Keratinocyte (primary cell): ENCODE results near the gene NDUFA3. TPM values are rescaled to one million over a fixed set of nuclear protein-coding genes. Genes with fewer than 3 reads are reported as not detected.

Experiments
- DNase-seq: peaks from one replicate; pipeline ENCODE4 v3.0.0-alpha.2; 2011; ENCODE audit warnings: low read depth, missing footprints, low spot score
- FAIRE-seq: peaks from 2 replicates; lab custom pipeline; 2011; peaks lifted over from hg19 to GRCh38; lab: Jason Lieb, UNC
- H2AFZ ChIP-seq: 2 replicates; pipeline ENCODE4 v1.6.0; 2012; ENCODE audit warnings: low read length, control low read depth, inconsistent platforms; ENCODE audit not compliant: control insufficient read depth
- H3K27ac ChIP-seq: 2 replicates; pipeline ENCODE4 v1.5.1; 2011; ENCODE audit warnings: low read length; ENCODE audit not compliant: control insufficient read depth, insufficient read depth
- H3K27me3 ChIP-seq: 3 replicates; pipeline ENCODE4 v1.6.0; 2011; ENCODE audit warnings: low read length; ENCODE audit not compliant: control insufficient read depth, insufficient read depth; ENCODE audit errors: extremely low read depth
- H3K36me3 ChIP-seq, 2 experiments: 2 replicates in 1 of 2; 3 replicates in 1 of 2; pipeline ENCODE4 v1.5.1; 2011; ENCODE audit warnings: low read length in 2 of 2, mild to moderate bottlenecking in 1 of 2; ENCODE audit not compliant: control insufficient read depth in 2 of 2, insufficient read depth in 2 of 2; ENCODE audit errors: extremely low read depth in 1 of 2
- H3K4me1 ChIP-seq: 3 replicates; pipeline ENCODE4 v1.5.1; 2011; ENCODE audit warnings: low read length; ENCODE audit not compliant: control insufficient read depth, insufficient read depth; ENCODE audit errors: extremely low read depth
- H3K4me2 ChIP-seq: 3 replicates; pipeline ENCODE4 v1.6.0; 2011; ENCODE audit warnings: low read depth, low read length; ENCODE audit not compliant: control insufficient read depth, insufficient read depth; ENCODE audit errors: extremely low read depth
- H3K4me3 ChIP-seq, 3 experiments: fragments of 200-600 bp in 1 of 3; sonication (generic) in 1 of 3; 2 replicates in 2 of 3; 3 replicates in 1 of 3; pipeline ENCODE4 v1.5.1; 2011 to 2016; ENCODE audit warnings: low read length in 3 of 3, mild to moderate bottlenecking in 3 of 3, control low read depth in 2 of 3, inconsistent platforms in 1 of 3, low read depth in 1 of 3, mixed read lengths in 1 of 3, mixed run types in 1 of 3, moderate library complexity in 1 of 3; ENCODE audit not compliant: control insufficient read depth in 2 of 3, insufficient read depth in 2 of 3; ENCODE audit errors: extremely low read depth in 1 of 3
- H3K79me2 ChIP-seq: 2 replicates; pipeline ENCODE4 v1.6.0; 2012; ENCODE audit warnings: low read length; ENCODE audit not compliant: control insufficient read depth, insufficient read depth
- H3K9ac ChIP-seq: 3 replicates; pipeline ENCODE4 v1.6.0; 2011; ENCODE audit warnings: low read length; ENCODE audit not compliant: control insufficient read depth, insufficient read depth; ENCODE audit errors: extremely low read depth
- H3K9me1 ChIP-seq: 3 replicates; pipeline ENCODE4 v1.6.0; 2011; ENCODE audit warnings: low read length; ENCODE audit not compliant: control insufficient read depth, insufficient read depth; ENCODE audit errors: extremely low read depth
- H3K9me3 ChIP-seq: 2 replicates; pipeline ENCODE4 v1.5.1; 2012; ENCODE audit warnings: low read depth, low read length; ENCODE audit not compliant: control insufficient read depth
- H4K20me1 ChIP-seq: 3 replicates; pipeline ENCODE4 v1.6.0; 2011; ENCODE audit warnings: low read length; ENCODE audit not compliant: control insufficient read depth, insufficient read depth; ENCODE audit errors: extremely low read depth
- CTCF ChIP-seq, 3 experiments: IDR thresholded peaks in 1 of 3; conservative IDR thresholded peaks in 1 of 3; optimal IDR thresholded peaks in 1 of 3; 2 replicates in 2 of 3; 3 replicates in 1 of 3; pipeline versions ENCODE3 to v1.5.1; 2011; ENCODE audit warnings: low read length in 3 of 3, mild to moderate bottlenecking in 3 of 3, moderate library complexity in 2 of 3, control low read depth in 1 of 3, inconsistent platforms in 1 of 3; ENCODE audit not compliant: insufficient read depth in 2 of 3; ENCODE audit errors: extremely low read depth in 1 of 3
- EZH2 ChIP-seq: IDR thresholded peaks from one replicate; pipeline ENCODE4 v1.6.1; 2012; ENCODE audit warnings: inconsistent platforms, mild to moderate bottlenecking, low read length, moderate library complexity
- dilution Hi-C: fragments of 300-500 bp; cut with MboI; formaldehyde crosslinking; loops from one replicate; pipeline ENCODE4 v1.7.0; 2020; ENCODE audit warnings: low sequenced_read_pairs; ENCODE audit not compliant: extremely low pct_ligation_motif_present
- polyA plus RNA-seq, 5 experiments: library from polyadenylated mRNA; depleted of rRNA in 3 of 5; stranded (reverse) in 3 of 5; stranded (forward) in 1 of 5; unstranded in 1 of 5; fragments of >200 nt; gene quantifications; 1 replicate in 1 of 5; 2 replicates in 3 of 5; 3 replicates in 1 of 5; pipeline versions ENCODE4 v1.2.1 to v1.2.3, GENCODE V29; 2011 to 2012; ENCODE audit warnings: missing spikeins in 2 of 5, low read depth in 1 of 5, low replicate concordance in 1 of 5

Gene NDUFA3
- polyA plus RNA-seq, 1 donor (not counting 4 experiments of a cell fraction or from before 2014, with no cell fraction given), result 41.9 TPM

GRCh38 chr19:54149021-54149812 is 46.6 kb downstream of the NDUFA3 start:
- TF ChIP-seq CTCF (optimal IDR thresholded peaks at IDR 0.05 in 1 of 3, IDR thresholded peaks at IDR 0.05 in 1 of 3, conservative IDR thresholded peaks at IDR 0.05 in 1 of 3; ENCODE audit: extremely low read depth in 1 of 3, insufficient read depth in 2 of 3, low read length in 3 of 3), result no peak
- no peak for TF ChIP-seq EZH2
- no peak overlapping the region for H3K4me2 ChIP-seq
- no peaks in the 10 kb centered on the region for H3K27me3 ChIP-seq
- no peak overlapping the region for H3K27ac ChIP-seq
- FAIRE-seq (no peak), DNase-seq (no peak)
- peaks cover 50 to 63% of the 10 kb centered on the region in 2 experiments for H3K36me3 ChIP-seq
- no peaks in the 10 kb centered on the region for H3K9me1 ChIP-seq
- no peak overlapping the region for H3K9ac ChIP-seq
- H3K79me2 ChIP-seq, result no peaks in the 10 kb centered on the region
- H3K9me3 ChIP-seq, result no peaks in the 10 kb centered on the region
- H3K4me3 ChIP-seq, result no peak overlapping the region
- peaks cover 4% of the 10 kb centered on the region for H4K20me1 ChIP-seq
- no peaks in the 10 kb centered on the region for H3K4me1 ChIP-seq
- dilution Hi-C loops, result no loop called here
- no peak overlapping the region for H2AFZ ChIP-seq

GRCh38 chr19:54151362-54152035 is 48.8 kb downstream of the NDUFA3 start:
- TF ChIP-seq EZH2 (no peak), CTCF (optimal IDR thresholded peaks at IDR 0.05 in 1 of 3, IDR thresholded peaks at IDR 0.05 in 1 of 3, conservative IDR thresholded peaks at IDR 0.05 in 1 of 3; ENCODE audit: extremely low read depth in 1 of 3, insufficient read depth in 2 of 3, low read length in 3 of 3) (no peak)
- no peaks in the 10 kb centered on the region for H3K79me2 ChIP-seq
- H3K27ac ChIP-seq, result no peak overlapping the region
- peaks cover 44 to 59% of the 10 kb centered on the region in 2 experiments for H3K36me3 ChIP-seq
- no peaks in the 10 kb centered on the region for H3K4me1 ChIP-seq
- dilution Hi-C loops, result no loop called here
- H3K4me2 ChIP-seq, result no peak overlapping the region
- no peaks in the 10 kb centered on the region for H3K27me3 ChIP-seq
- H3K9me3 ChIP-seq, result no peaks in the 10 kb centered on the region
- FAIRE-seq (no peak), DNase-seq (no peak)
- H3K4me3 ChIP-seq, result no peak overlapping the region
- no peaks in the 10 kb centered on the region for H3K9me1 ChIP-seq
- H3K9ac ChIP-seq, result no peak overlapping the region
- peaks cover 9% of the 10 kb centered on the region for H4K20me1 ChIP-seq
- H2AFZ ChIP-seq, result no peak overlapping the region
